Measurements from ENCODE around the gene LIMD2.
A peak's percentile ranks its signal among the peaks of the same experiment; 100 is the strongest.

LIMD2 gene

GRCh38 chr17:63701456-63701820 lies 1.5 kb upstream of the LIMD2 start:
- no peak for DNase-seq (ENCODE audit: low read depth)

- DNase-seq (ENCODE audit: low read depth): no peak
Observed at GRCh38 chr17:63700528-63701455, 867 bp upstream of the LIMD2 start.

GRCh38 chr17:63698886-63699637 lies 863 bp downstream of the LIMD2 start:
- DNase-seq (ENCODE audit: low read depth): peak; percentile 95

GRCh38 chr17:63698381-63698885 lies 1.5 kb downstream of the LIMD2 start:
- DNase-seq (ENCODE audit: low read depth): no peak

GRCh38 chr17:63697341-63698286 lies 2.3 kb downstream of the LIMD2 start:
- no peak for DNase-seq (ENCODE audit: low read depth)

GRCh38 chr17:63696381-63696961 lies 3.5 kb downstream of the LIMD2 start:
- DNase-seq (ENCODE audit: low read depth): no peak

- no peak for DNase-seq (ENCODE audit: low read depth)
Observed at GRCh38 chr17:63695889-63696288, 4.0 kb downstream of the LIMD2 start.

GRCh38 chr17:63694950-63695773 lies 4.8 kb downstream of the LIMD2 start:
- DNase-seq (ENCODE audit: low read depth): no peak

- no peak for DNase-seq (ENCODE audit: low read depth)
Observed at GRCh38 chr17:63694229-63694949, 5.5 kb downstream of the LIMD2 start.

GRCh38 chr17:63693411-63694113 lies 6.4 kb downstream of the LIMD2 start:
- no peak for DNase-seq (ENCODE audit: low read depth)

- no peak for DNase-seq (ENCODE audit: low read depth)
Observed at GRCh38 chr17:63692195-63692816, 7.6 kb downstream of the LIMD2 start.

- DNase-seq (ENCODE audit: low read depth): no peak
Observed at GRCh38 chr17:63689479-63689878, 10.4 kb downstream of the LIMD2 start.

GRCh38 chr17:63688396-63689020 lies 11.4 kb downstream of the LIMD2 start:
- no peak for DNase-seq (ENCODE audit: low read depth)

- DNase-seq (ENCODE audit: low read depth): no peak
Observed at GRCh38 chr17:63686138-63686685, 13.7 kb downstream of the LIMD2 start.

- DNase-seq (ENCODE audit: low read depth): no peak
Observed at GRCh38 chr17:63685578-63685977, 14.3 kb downstream of the LIMD2 start.

- DNase-seq (ENCODE audit: low read depth): no peak
Observed at GRCh38 chr17:63685041-63685440, 14.9 kb downstream of the LIMD2 start.

- DNase-seq (ENCODE audit: low read depth): no peak
Observed at GRCh38 chr17:63682981-63683380, 16.9 kb downstream of the LIMD2 start.

GRCh38 chr17:63682441-63682840 lies 17.5 kb downstream of the LIMD2 start:
- no peak for DNase-seq (ENCODE audit: low read depth)
